Activated naive CD8-positive, alpha-beta T cell treated with anti-CD3 and anti-CD28 coated beads, Interleukin-2, amount 50 U/mL, for 24 hours (primary cell): Measurements from ENCODE around the gene C12orf43.
A peak's percentile ranks its signal among the peaks of the same experiment; 100 is the strongest.

ENCODE experiments used
- ATAC-seq: fragments of 150-1000 bp; cut with Tn5 transposase; one replicate; pipeline ENCODE4 v1.10.0; 2021
- DNase-seq: peaks from one replicate; pipeline ENCODE4 v3.0.0; 2021
- H3K27ac Mint-ChIP-seq: one replicate; pipeline ENCODE4 v1.8.0; 2021; ENCODE audit warnings: mild to moderate bottlenecking, mixed read lengths
- H3K27me3 Mint-ChIP-seq: one replicate; pipeline ENCODE4 v1.8.0; 2021; ENCODE audit warnings: mixed read lengths
- H3K36me3 Mint-ChIP-seq: one replicate; pipeline ENCODE4 v1.8.0; 2021; ENCODE audit warnings: low read depth, mixed read lengths
- H3K4me1 Mint-ChIP-seq: one replicate; pipeline ENCODE4 v1.8.0; 2021; ENCODE audit warnings: mixed read lengths
- H3K4me3 Mint-ChIP-seq: one replicate; pipeline ENCODE4 v1.8.0; 2021; ENCODE audit warnings: mild to moderate bottlenecking, moderate library complexity, mixed read lengths
- H3K9me3 Mint-ChIP-seq: one replicate; pipeline ENCODE4 v1.8.0; 2021; ENCODE audit warnings: mixed read lengths

The C12orf43 gene

DNA sequence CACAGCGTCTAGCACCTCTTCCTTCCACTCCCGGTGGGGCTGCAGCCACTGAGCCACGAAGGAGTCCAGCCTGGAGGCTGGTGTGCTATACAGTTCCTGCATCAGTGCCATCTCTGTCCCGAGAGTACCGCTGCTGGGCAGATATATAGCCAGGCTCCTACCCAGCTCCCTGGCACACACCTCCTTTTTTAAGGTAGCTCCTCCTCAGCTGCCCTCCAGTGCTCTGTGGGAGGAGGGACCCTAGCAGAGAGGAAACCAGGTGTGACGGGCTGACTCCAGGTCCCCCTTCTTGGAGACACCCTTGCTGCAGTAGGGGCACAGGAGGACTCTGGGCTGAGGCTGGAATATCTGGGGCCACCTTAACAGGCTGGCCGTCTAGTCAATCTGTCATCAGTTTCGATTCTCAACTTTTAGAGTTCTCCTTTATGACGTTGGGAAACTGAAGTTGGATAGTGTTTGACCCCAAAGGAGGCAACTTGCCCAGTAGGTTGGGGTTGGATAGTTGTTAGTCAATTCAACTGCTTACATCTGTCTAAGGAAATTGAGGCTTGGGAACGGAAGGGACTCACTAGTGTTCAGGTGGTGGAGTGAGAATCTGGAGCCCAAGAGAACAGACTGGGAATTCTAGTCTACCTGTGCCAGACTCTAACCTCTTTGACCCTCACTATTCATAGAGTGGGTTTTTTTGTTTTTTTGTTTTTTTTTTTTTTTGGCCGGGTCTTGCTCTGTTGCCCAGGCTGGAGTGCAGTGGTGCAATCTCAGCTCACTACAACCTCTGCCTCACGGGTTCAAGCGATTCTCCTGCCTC is 22.8 kb upstream of the C12orf43 start, which contains the start of gene OASL:
OASL (minus strand) TSS at position 386 of the 808 bp plus-strand sequence; CDS start at position 111, 275 bp downstream.
- DNase-seq (peak; percentile 53), ATAC-seq (peak; percentile 60)
- no peaks in the 10 kb centered on the region for H3K9me3 Mint-ChIP-seq
- H3K4me3 Mint-ChIP-seq = peak within 1 kb of the TSS; percentile 86
- peak within 1 kb of the TSS; percentile 66 for H3K27ac Mint-ChIP-seq
- peaks cover 60% of the 10 kb centered on the region for H3K4me1 Mint-ChIP-seq
- peaks cover 15% of the 10 kb centered on the region for H3K27me3 Mint-ChIP-seq
- no peaks in the 10 kb centered on the region for H3K36me3 Mint-ChIP-seq

DNA sequence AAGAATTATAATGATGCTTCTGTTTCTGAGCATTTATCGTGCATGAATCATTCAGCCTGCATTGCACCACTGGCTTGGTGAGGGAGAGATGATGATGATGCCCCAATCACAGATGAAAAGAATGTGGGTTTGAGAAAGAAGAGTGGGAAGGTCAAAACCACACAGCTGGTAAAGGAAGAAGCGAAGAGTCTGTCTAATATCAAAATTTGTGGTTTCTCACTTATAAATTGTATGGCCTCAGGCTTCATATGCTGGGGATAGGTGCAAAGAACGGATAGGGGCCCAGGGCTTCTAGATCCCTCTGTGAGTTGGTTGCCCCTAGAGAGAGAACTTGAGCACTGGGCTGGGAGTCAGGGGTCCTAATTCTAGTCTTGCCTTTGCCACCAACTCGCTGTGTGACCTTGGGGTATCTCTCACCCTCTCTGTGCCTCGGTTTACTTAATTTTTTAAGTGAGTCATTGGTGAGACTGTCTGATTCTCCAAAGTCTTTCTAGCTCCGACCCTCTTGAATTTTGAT is 20.6 kb upstream of the C12orf43 start:
- DNase-seq = peak; percentile 39

DNA sequence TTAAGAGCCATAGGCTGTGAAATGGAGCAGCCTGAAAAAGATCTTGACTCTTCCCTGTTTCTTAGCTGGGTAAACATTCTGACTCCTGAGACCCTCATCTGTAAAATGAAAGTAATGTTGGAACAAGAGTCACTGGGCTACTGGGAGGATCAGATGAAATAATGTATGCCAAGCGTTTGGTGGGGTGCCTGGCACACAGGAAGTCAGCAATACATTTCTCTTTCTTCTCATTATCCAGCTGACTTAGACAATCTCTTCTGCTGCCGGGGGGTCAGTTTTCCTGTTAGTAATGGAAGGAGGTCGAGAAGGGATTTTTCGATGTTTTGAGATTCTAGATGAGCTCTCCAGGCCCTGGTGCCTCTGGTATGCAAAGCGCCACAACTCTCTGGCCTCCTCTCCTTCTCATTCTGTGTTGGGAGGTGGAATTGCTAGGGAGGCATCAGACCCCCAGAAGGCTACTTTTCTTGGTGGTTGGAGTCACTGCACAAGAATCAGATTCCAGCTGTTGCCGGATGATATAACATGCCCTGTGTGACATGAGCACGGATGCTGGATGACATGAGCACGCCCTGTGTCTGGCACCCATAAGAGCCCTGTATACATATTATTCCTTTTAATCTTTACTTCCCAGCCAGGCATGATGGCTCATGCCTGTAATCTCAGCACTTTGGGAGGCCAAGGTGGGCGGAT is 18.5 kb upstream of the C12orf43 start:
- Mint-ChIP-seq H3K36me3 (peaks cover 9% of the 10 kb centered on the region), H3K27me3 (no peaks in the 10 kb centered on the region), H3K4me3 (peak overlapping the region; percentile 42), H3K4me1 (peaks cover 74% of the 10 kb centered on the region), H3K9me3 (no peaks in the 10 kb centered on the region), H3K27ac (peak overlapping the region; percentile 74)
- DNase-seq (no peak), ATAC-seq (no peak)

More for the DNA sequence above, 20.6 kb upstream of the C12orf43 start:
- H3K27me3 Mint-ChIP-seq = peaks cover 8% of the 10 kb centered on the region
- ATAC-seq = peak; percentile 70
- peak overlapping the region; percentile 90 for H3K27ac Mint-ChIP-seq
- H3K4me1 Mint-ChIP-seq = peaks cover 78% of the 10 kb centered on the region
- H3K36me3 Mint-ChIP-seq = peaks cover 3% of the 10 kb centered on the region
- peak overlapping the region; percentile 86 for H3K4me3 Mint-ChIP-seq
- no peaks in the 10 kb centered on the region for H3K9me3 Mint-ChIP-seq

DNA sequence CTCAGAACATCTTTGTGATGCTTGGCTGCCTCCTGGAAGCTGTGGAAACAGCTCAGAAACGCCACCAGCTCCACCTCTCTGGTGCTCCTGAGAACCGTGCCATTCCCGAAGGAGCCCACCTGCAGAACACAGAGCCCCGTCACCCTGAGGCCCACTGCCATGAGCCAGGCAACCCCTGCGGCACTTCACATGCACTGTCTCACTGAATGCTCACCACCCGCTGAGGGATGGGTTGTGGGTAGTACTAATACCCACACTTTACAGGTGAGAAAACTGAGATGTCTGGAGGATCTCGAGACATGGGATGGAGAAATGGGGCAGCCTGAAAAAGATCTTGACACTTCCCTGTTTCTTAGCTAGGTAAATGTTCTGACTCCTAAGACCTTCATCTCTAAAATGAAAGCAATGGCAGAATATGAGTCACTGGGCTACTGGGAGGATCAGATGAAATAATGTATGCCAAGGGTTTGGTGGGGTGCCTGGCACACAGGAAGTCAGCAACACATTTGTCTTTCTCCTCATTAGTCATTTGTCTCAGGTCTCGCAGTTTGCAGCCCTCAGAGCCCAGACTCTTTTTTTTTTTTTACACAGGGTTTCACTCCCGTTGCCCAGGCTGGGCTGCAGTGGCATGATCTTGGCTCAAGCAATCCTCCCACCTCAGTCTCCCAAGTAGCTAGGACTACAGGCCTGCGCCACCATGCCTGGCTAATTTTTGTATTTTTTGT is 17.5 kb upstream of the C12orf43 start:
- Mint-ChIP-seq H3K27me3 (no peaks in the 10 kb centered on the region), H3K4me3 (peak overlapping the region; percentile 42), H3K4me1 (peaks cover 64% of the 10 kb centered on the region), H3K9me3 (no peaks in the 10 kb centered on the region), H3K36me3 (peaks cover 9% of the 10 kb centered on the region), H3K27ac (peak overlapping the region; percentile 74)
- ATAC-seq = peak; percentile 79
- peak; percentile 41 for DNase-seq

DNA sequence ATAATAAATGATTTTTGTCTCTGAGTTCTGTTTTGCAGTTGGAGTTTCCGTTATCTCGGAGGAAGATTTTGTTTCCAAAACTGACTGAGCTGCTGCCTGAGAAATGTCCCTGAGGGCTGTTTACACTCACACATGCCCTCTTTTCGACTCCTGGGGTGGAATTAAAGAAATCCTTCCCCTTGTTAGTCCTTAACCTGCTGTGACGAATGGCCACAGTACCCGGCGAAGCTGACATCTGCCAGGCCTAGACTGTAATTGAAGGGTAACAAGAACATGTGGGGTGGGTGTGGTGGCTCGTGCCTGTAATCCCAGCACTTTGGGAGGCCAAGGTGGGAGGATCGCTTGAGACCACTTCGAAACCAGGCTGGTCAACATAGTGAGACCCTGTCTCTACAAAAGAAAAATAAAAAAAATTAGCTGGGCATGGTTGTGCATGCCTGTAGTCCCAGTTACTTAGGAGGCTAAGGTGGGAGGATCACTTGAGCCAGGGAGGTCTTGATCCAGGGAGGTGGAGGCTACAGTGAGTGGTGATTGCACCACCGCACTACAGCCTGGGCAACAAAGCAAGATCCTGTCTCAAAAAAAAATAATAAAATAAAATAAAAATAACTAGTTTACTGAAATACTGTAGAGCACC is 14.4 kb upstream of the C12orf43 start:
- no peak overlapping the region for H3K4me3 Mint-ChIP-seq
- H3K27ac Mint-ChIP-seq = no peak overlapping the region
- H3K27me3 Mint-ChIP-seq = no peaks in the 10 kb centered on the region
- no peak for DNase-seq
- H3K9me3 Mint-ChIP-seq = no peaks in the 10 kb centered on the region
- no peak for ATAC-seq
- peaks cover 16% of the 10 kb centered on the region for H3K36me3 Mint-ChIP-seq
- peaks cover 34% of the 10 kb centered on the region for H3K4me1 Mint-ChIP-seq

DNA sequence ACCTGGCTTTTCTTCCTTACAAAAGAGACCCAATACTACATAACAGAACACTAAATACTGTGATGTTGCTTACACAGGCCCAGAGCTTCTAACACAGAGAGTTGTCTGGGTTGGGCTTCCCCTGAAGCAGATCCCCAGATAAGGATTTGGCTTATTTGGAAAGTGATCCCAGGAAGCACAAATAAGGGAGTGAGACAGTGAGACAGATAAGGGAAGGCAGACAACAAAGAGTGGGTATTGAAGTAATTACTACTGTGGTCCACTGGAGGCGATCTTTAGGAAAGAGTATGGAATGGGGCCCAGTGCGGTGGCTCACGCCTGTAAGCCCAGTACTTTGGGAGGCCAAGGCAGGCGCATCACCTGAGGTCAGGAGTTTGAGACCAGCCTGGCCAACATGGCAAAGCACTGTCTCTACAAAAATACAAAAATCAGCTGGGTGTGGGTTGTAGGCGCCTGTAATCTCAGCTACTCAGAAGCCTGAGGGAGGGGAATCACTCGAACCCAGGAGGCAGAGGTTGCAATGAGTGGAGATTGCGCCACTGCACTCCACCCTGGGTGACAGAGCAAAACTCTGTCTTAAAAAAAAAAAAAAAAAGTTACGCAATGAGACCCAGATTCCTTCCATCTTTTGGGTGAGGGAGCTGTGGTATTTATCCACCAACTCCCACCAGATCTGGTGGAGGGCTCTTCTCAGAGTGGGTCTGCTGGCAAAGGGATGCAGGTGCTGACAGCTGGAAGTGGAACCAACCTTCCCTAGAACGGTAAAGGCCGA is 10.2 kb upstream of the C12orf43 start:
- Mint-ChIP-seq H3K27ac (no peak overlapping the region), H3K27me3 (no peaks in the 10 kb centered on the region), H3K4me3 (no peak overlapping the region), H3K36me3 (peaks cover 16% of the 10 kb centered on the region), H3K9me3 (no peaks in the 10 kb centered on the region), H3K4me1 (no peaks in the 10 kb centered on the region)
- ATAC-seq (no peak), DNase-seq (no peak)

- DNase-seq = no peak
- Mint-ChIP-seq H3K4me1 (no peaks in the 10 kb centered on the region), H3K36me3 (peaks cover 14% of the 10 kb centered on the region), H3K27me3 (no peaks in the 10 kb centered on the region), H3K4me3 (no peak overlapping the region), H3K27ac (no peak overlapping the region), H3K9me3 (no peaks in the 10 kb centered on the region)
- no peak for ATAC-seq
Observed at GRCh38 chr12:121025442-121026226, 9.3 kb upstream of the C12orf43 start.

DNA sequence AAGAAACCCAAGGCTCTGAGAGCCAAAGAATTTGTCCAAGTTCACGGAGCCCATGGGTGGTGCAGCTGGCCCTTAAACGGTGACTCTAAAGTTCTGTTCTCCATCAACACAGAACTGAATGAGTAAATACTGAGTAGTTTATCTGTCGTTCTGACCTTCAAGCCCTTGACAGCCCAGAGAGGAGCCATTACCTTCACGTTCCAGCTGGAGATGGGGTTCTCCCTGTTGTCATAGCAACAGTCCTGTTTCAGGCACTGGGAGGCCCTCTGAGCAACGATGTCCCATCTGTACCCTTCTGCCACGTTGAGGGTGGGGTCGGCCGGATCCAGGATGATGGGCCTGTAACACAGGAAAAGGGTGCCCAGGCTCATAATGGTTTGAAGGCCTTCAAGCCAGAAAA is 7.5 kb upstream of the C12orf43 start:
- Mint-ChIP-seq H3K36me3 (peaks cover 11% of the 10 kb centered on the region), H3K9me3 (no peaks in the 10 kb centered on the region), H3K4me1 (no peaks in the 10 kb centered on the region), H3K4me3 (no peak overlapping the region), H3K27ac (no peak overlapping the region), H3K27me3 (no peaks in the 10 kb centered on the region)
- ATAC-seq (no peak), DNase-seq (no peak)

GRCh38 chr12:121022713-121023112 is 6.4 kb upstream of the C12orf43 start:
- peaks cover 11% of the 10 kb centered on the region for H3K36me3 Mint-ChIP-seq
- H3K4me1 Mint-ChIP-seq = no peaks in the 10 kb centered on the region
- no peak for ATAC-seq
- DNase-seq = no peak
- no peak overlapping the region for H3K4me3 Mint-ChIP-seq
- no peaks in the 10 kb centered on the region for H3K27me3 Mint-ChIP-seq
- no peaks in the 10 kb centered on the region for H3K9me3 Mint-ChIP-seq
- H3K27ac Mint-ChIP-seq = no peak overlapping the region

DNA sequence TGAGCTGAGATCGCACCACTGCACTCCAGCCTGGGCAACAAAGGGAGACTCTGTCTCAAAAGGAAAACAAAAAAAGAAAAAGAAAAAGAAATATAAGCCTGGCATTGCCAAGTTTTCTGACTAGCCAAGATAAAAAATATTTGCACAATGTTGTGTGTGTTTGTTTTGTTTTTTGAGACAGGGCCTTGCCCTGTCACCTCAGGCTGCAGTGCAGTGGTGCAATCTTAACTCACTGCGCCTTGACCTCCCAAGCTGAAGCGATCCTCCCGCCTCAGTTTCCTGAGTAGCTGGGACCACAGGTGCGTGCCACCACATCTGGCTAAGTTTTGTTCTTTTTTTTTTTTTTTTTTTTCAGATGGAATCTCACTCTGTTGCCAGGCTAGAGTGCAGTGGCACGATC is 5.5 kb upstream of the C12orf43 start:
- Mint-ChIP-seq H3K27ac (no peak overlapping the region), H3K4me1 (no peaks in the 10 kb centered on the region), H3K9me3 (no peaks in the 10 kb centered on the region), H3K4me3 (no peak overlapping the region), H3K36me3 (peaks cover 11% of the 10 kb centered on the region), H3K27me3 (no peaks in the 10 kb centered on the region)
- ATAC-seq (no peak), DNase-seq (no peak)

DNA sequence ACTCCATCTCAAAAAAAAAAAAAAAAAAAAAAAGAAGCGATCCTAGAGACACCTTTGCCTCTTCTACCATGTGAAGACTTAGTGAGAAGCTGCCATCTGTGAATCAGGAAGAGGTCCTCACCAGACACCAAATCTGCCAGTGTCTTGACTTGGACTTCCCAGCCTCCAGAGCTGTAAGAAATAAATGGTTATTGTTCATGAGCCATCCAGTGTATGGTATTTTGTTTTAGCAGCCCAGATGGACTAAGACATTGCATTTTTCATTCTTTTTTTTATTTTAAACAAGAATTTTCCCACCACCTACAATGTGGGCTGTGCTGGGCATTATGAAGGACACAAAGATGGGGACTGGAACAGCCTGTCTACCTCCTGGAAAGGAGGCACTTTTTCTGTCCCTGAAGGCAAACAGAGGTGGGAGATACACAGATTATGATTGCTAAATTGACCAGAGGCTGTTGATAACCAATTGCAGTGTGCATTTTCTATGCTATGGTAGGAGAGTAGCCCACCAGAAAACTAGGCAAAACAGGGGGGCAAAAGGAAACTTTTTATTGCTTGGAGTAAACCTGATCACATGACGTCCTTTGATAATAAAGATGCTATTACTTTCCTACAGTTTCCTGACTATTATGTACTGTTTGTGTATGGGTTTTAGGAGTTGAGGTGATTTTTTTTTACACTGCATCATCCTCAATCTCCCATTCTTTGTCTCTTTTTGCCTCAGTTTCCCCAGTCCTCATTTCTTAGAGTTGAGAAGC is 2.8 kb upstream of the C12orf43 start:
- Mint-ChIP-seq H3K36me3 (peaks cover 4% of the 10 kb centered on the region), H3K4me1 (peaks cover 18% of the 10 kb centered on the region), H3K27me3 (no peaks in the 10 kb centered on the region), H3K9me3 (no peaks in the 10 kb centered on the region), H3K27ac (no peak overlapping the region), H3K4me3 (no peak overlapping the region)
- ATAC-seq (no peak), DNase-seq (no peak)

DNA sequence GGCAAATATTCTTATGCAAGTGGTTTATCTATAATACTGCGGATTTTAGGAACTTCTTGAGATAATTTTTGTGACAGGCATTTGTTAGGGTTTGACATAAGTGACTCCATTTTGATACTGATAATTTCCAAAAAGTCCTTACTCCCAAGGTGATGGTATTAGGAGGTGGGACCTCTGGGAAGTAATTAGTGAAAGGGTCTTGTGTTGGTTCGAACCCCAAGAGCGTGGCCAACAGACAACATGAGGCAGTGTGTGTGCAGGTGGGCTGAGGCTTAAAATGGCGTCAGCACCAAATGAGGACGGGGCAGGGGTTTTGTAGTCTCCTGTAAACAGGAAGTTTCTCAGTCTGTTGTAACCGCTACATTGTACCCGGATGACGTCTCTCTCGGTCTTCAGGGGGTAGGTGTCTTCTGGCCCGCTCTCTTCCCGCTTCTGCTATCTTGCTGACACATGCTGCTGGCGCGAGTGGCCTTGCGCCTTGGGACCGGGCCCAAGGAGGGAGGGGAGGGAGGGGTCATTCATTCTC is 1.7 kb upstream of the C12orf43 start:
- H3K4me3 Mint-ChIP-seq = no peak overlapping the region
- no peaks in the 10 kb centered on the region for H3K27me3 Mint-ChIP-seq
- peaks cover 5% of the 10 kb centered on the region for H3K36me3 Mint-ChIP-seq
- H3K9me3 Mint-ChIP-seq = no peaks in the 10 kb centered on the region
- H3K27ac Mint-ChIP-seq = no peak overlapping the region
- no peak for ATAC-seq
- H3K4me1 Mint-ChIP-seq = peaks cover 21% of the 10 kb centered on the region
- no peak for DNase-seq
